ENCODE results near the gene TCF12. TPM values are rescaled to one million over a fixed set of nuclear protein-coding genes. Genes with fewer than 3 reads are reported as not detected.

TCF12 gene
- total and polyA plus RNA-seq, 2 donors (not counting 3 experiments of a cell fraction or from before 2014, with no cell fraction given), result 72.1 to 133 TPM

- Histone ChIP-seq H3K36me3 (ENCODE audit: control insufficient read depth in 2 of 2, extremely low read depth in 1 of 2, insufficient read depth in 2 of 2, low read length in 2 of 2) (no peaks in the 10 kb centered on the region), H2AFZ (ENCODE audit: low read depth, low read length) (no peak overlapping the region), H3K4me2 (ENCODE audit: insufficient read depth, low read length) (no peak overlapping the region), H3K4me3 (replicated peaks in 1 of 3; ENCODE audit: insufficient read depth in 1 of 3, low read depth in 1 of 3, low read length in 3 of 3) (no peak overlapping the region), H3K79me2 (ENCODE audit: control insufficient read depth, insufficient read depth, low read length) (no peaks in the 10 kb centered on the region), H3K9me3 (replicated peaks; ENCODE audit: control insufficient read depth, insufficient read depth, low read length) (no peaks in the 10 kb centered on the region), H3K9ac (replicated peaks; ENCODE audit: extremely low read depth, insufficient read depth, low read length) (no peak overlapping the region), H4K20me1 (replicated peaks; ENCODE audit: control insufficient read depth, extremely low read depth, insufficient read depth, low read length) (peaks cover 5% of the 10 kb centered on the region), H3K27me3 (ENCODE audit: control insufficient read depth in 2 of 2, insufficient read depth in 2 of 2, low read length in 2 of 2) (no peaks in the 10 kb centered on the region), H3K4me1 (ENCODE audit: control insufficient read depth, extremely low read depth, insufficient read depth, low read length) (peaks cover 3% of the 10 kb centered on the region), H3K9me1 (replicated peaks; ENCODE audit: control insufficient read depth, extremely low read depth, insufficient read depth, low read length) (no peaks in the 10 kb centered on the region), H3K27ac (ENCODE audit: insufficient read depth, low read depth, low read length) (no peak overlapping the region)
- DNase-seq (ENCODE audit: low read depth, low spot score), result no peak
- dilution Hi-C loops (cut with MboI; ENCODE audit: extremely low pct_ligation_motif_present, low sequenced_read_pairs) (no loop called here), intact Hi-C loops (cut with micrococcal nuclease) (no loop called here)
- no peak for FAIRE-seq
- no TSS peak for BruUV-seq (replicated peaks)
- no peak for TF ChIP-seq POLR2A (IDR thresholded peaks at IDR 0.05; ENCODE audit: low read depth, low read length)
- TF ChIP-seq EZH2 (IDR thresholded peaks at IDR 0.05; ENCODE audit: borderline replicate concordance, low read depth, low read length, severe bottlenecking), result no peak
- no peak for TF ChIP-seq FOS (IDR thresholded peaks at IDR 0.05; ENCODE audit: borderline replicate concordance, insufficient read depth, low read length)
- no peak for TF ChIP-seq JUN (IDR thresholded peaks at IDR 0.05; ENCODE audit: borderline replicate concordance, insufficient read depth, insufficient read length, low read depth)
- no peak for TF ChIP-seq POLR2AphosphoS5 (IDR thresholded peaks at IDR 0.05; ENCODE audit: insufficient read depth, low read depth, low read length)
- no peak for TF ChIP-seq GATA2 (IDR thresholded peaks at IDR 0.05; ENCODE audit: insufficient read depth, insufficient read length, low read depth, low read length)
- no peak for TF ChIP-seq MAX (IDR thresholded peaks at IDR 0.05; ENCODE audit: insufficient read depth, insufficient read length)
- TF ChIP-seq CTCF (IDR thresholded peaks at IDR 0.05; ENCODE audit: extremely low read depth in 1 of 2, insufficient read depth in 1 of 2, low read depth in 1 of 2, low read length in 2 of 2), result no peak
- TF ChIP-seq MYC (IDR thresholded peaks at IDR 0.05; ENCODE audit: low read depth, low read length), result no peak
- CTCF ChIA-PET, result interaction anchor here (1.1 to 1.6 kb wide), 3 partner anchors 9 to 21 kb away, joined by 3 to 5 read pairs (median 3); no protein-coding TSS in a partner anchor
- POLR2A ChIA-PET, result no interaction called here
Measured at GRCh38 chr15:57183041-57183440, 264.6 kb downstream of the TCF12 start.
